Measurements from ENCODE around the gene RASA4B. TPM values are rescaled to one million over a fixed set of nuclear protein-coding genes. Genes with fewer than 3 reads are reported as not detected.
"Not testable (repeated sequence)": the region's sequence is repeated elsewhere in the genome, so short reads cannot be mapped to it uniquely, and the experiment has no call there.

RASA4B gene
- total and polyA plus RNA-seq, 2 donors from 2014 or later: 22.5 to 24.0 TPM

GRCh38 chr7:102456327-102456726 lies 61.2 kb downstream of the RASA4B start:
- no peak overlapping the region for H3K9ac ChIP-seq (ENCODE audit: low read length in 3 of 3)
- H3K9me3 ChIP-seq (ENCODE audit: control insufficient read depth in 2 of 3, insufficient read depth in 1 of 3, low read length in 3 of 3): no peaks in the 10 kb centered on the region
- H3K36me3 ChIP-seq (ENCODE audit: control insufficient read depth in 2 of 3, insufficient read depth in 3 of 3, low read length in 3 of 3): peaks cover 0 to 7% (median 7%) of the 10 kb centered on the region in 3 donors
- H3K27ac ChIP-seq (ENCODE audit: low read depth in 2 of 2, low read length in 2 of 2): no peak overlapping the region
- H3K4me1 ChIP-seq (ENCODE audit: control insufficient read depth in 2 of 3, insufficient read depth in 2 of 3, low read depth in 1 of 3, low read length in 3 of 3): peaks cover 0 to under 1% (median 0%) of the 10 kb centered on the region in 3 donors
- intact Hi-C loops (cut with DNase I): no loop called here
- no peak overlapping the region for H3K4me3 ChIP-seq (ENCODE audit: low read length in 3 of 3)
- no peak for TF ChIP-seq CTCF (IDR thresholded peaks at IDR 0.05; ENCODE audit: borderline replicate concordance, extremely low read depth, insufficient read depth)
- no peaks in the 10 kb centered on the region for H3K27me3 ChIP-seq (ENCODE audit: control insufficient read depth, insufficient read depth, low read length)
- DNase-seq (peak in 2 of 5 donors; percentile 18 to 32), FAIRE-seq (no peak)

- no peak for DNase-seq
- no peak overlapping the region for H3K4me3 ChIP-seq (ENCODE audit: low read length in 3 of 3)
- H3K27ac ChIP-seq (ENCODE audit: low read depth in 2 of 2, low read length in 2 of 2): no peak overlapping the region
- H3K4me1 ChIP-seq (ENCODE audit: control insufficient read depth in 2 of 3, insufficient read depth in 2 of 3, low read depth in 1 of 3, low read length in 3 of 3): peaks cover 0 to 2% (median 0%) of the 10 kb centered on the region in 3 donors
- peaks cover 0 to 7% (median 7%) of the 10 kb centered on the region in 3 donors for H3K36me3 ChIP-seq (ENCODE audit: control insufficient read depth in 2 of 3, insufficient read depth in 3 of 3, low read length in 3 of 3)
- FAIRE-seq: no peak
- no peaks in the 10 kb centered on the region for H3K9me3 ChIP-seq (ENCODE audit: control insufficient read depth in 2 of 3, insufficient read depth in 1 of 3, low read length in 3 of 3)
- intact Hi-C loops (cut with DNase I): no loop called here
- no peak for TF ChIP-seq CTCF (IDR thresholded peaks at IDR 0.05; ENCODE audit: borderline replicate concordance, extremely low read depth, insufficient read depth)
- H3K9ac ChIP-seq (ENCODE audit: low read length in 3 of 3): no peak overlapping the region
- no peaks in the 10 kb centered on the region for H3K27me3 ChIP-seq (ENCODE audit: control insufficient read depth, insufficient read depth, low read length)
These were observed 62.0 kb downstream of the RASA4B start for GRCh38 chr7:102455596-102455995.

- H3K4me1 ChIP-seq (ENCODE audit: control insufficient read depth in 2 of 3, insufficient read depth in 2 of 3, low read depth in 1 of 3, low read length in 3 of 3); H3K27ac ChIP-seq (ENCODE audit: low read depth in 2 of 2, low read length in 2 of 2); H3K4me3 ChIP-seq (ENCODE audit: low read length in 3 of 3); H3K9ac ChIP-seq (ENCODE audit: low read length in 3 of 3); DNase-seq; H3K9me3 ChIP-seq (ENCODE audit: control insufficient read depth in 2 of 3, insufficient read depth in 1 of 3, low read length in 3 of 3); FAIRE-seq; H3K27me3 ChIP-seq (ENCODE audit: control insufficient read depth, insufficient read depth, low read length); H3K36me3 ChIP-seq (ENCODE audit: control insufficient read depth in 2 of 3, insufficient read depth in 3 of 3, low read length in 3 of 3); intact Hi-C loops (cut with DNase I): not testable (repeated sequence)
These were observed 62.6 kb downstream of the RASA4B start for GRCh38 chr7:102454932-102455331.

- intact Hi-C loops (cut with DNase I): no loop called here
- no peak for FAIRE-seq
These were observed 63.1 kb downstream of the RASA4B start for GRCh38 chr7:102454468-102454867.

More at GRCh38 chr7:102454468-102454867, 63.1 kb downstream of the RASA4B start:
- peaks cover 0 to 2% (median 0%) of the 10 kb centered on the region in 3 donors for H3K4me1 ChIP-seq (ENCODE audit: control insufficient read depth in 2 of 3, insufficient read depth in 2 of 3, low read depth in 1 of 3, low read length in 3 of 3)
- no peak overlapping the region for H3K9ac ChIP-seq (ENCODE audit: low read length in 3 of 3)
- H3K9me3 ChIP-seq (ENCODE audit: control insufficient read depth in 2 of 3, insufficient read depth in 1 of 3, low read length in 3 of 3): no peaks in the 10 kb centered on the region
- H3K36me3 ChIP-seq (ENCODE audit: control insufficient read depth in 2 of 3, insufficient read depth in 3 of 3, low read length in 3 of 3): peaks cover 0 to 7% (median 7%) of the 10 kb centered on the region in 3 donors
- no peak overlapping the region for H3K4me3 ChIP-seq (ENCODE audit: low read length in 3 of 3)
- no peak for TF ChIP-seq CTCF (IDR thresholded peaks at IDR 0.05; ENCODE audit: borderline replicate concordance, extremely low read depth, insufficient read depth)
- peak in 1 of 5 donors; percentile 72 for DNase-seq
- H3K27me3 ChIP-seq (ENCODE audit: control insufficient read depth, insufficient read depth, low read length): no peaks in the 10 kb centered on the region
- no peak overlapping the region for H3K27ac ChIP-seq (ENCODE audit: low read depth in 2 of 2, low read length in 2 of 2)

All from kidney (tissue), 14 donors.